GM12878 (cell line): ENCODE results near the gene AKAP13. TPM values are rescaled to one million over a fixed set of nuclear protein-coding genes. Genes with fewer than 3 reads are reported as not detected.

Experiments
- CHD1 ChIP-seq: IDR thresholded peaks from 2 replicates; pipeline ENCODE4 v1.6.1; 2012; ENCODE audit warnings: low read depth, low read length, improper control_type of control experiment
- CHD2 ChIP-seq: IDR thresholded peaks from 2 replicates; pipeline ENCODE4 v1.6.1; 2011; ENCODE audit warnings: low read depth, low read length, improper control_type of control experiment, borderline replicate concordance
- CUX1 ChIP-seq: IDR thresholded peaks from 2 replicates; pipeline ENCODE4 v1.6.1; 2012; ENCODE audit warnings: improper control_type of control experiment, low read depth, low read length; ENCODE audit not compliant: insufficient replicate concordance
- EP300 ChIP-seq, 2 experiments: fragments of 150-350 bp in 1 of 2; IDR thresholded peaks; 2 replicates each; pipeline ENCODE4 v1.6.1; 2011 to 2012; ENCODE audit warnings: low read depth in 2 of 2, low read length in 2 of 2, borderline replicate concordance in 1 of 2, improper control_type of control experiment in 1 of 2, inconsistent platforms in 1 of 2; ENCODE audit not compliant: control insufficient read depth in 1 of 2
- FOXM1 ChIP-seq: IDR thresholded peaks from 2 replicates; pipeline ENCODE4 v1.6.1; 2012; ENCODE audit warnings: low read depth, mild to moderate bottlenecking, inconsistent platforms, low read length, moderate library complexity
- IKZF1 ChIP-seq: fragments of 450-650 bp; conservative IDR thresholded peaks from 2 replicates; pipeline ENCODE4 v1.6.1; 2017; ENCODE audit warnings: antibody characterized with exemption, mild to moderate bottlenecking
- KAT2A ChIP-seq: conservative IDR thresholded peaks from 2 replicates; pipeline ENCODE4 v1.6.1; 2011; ENCODE audit warnings: low read depth, low read length; ENCODE audit not compliant: control insufficient read depth
- MAX ChIP-seq: IDR thresholded peaks from 2 replicates; pipeline ENCODE4 v1.6.1; 2012; ENCODE audit warnings: low read depth, low read length, improper control_type of control experiment
- MEF2B ChIP-seq: fragments of 450-650 bp; IDR thresholded peaks from 2 replicates; pipeline ENCODE4 v1.6.1; 2018; ENCODE audit warnings: mild to moderate bottlenecking, moderate library complexity; ENCODE audit not compliant: partially characterized antibody, poor library complexity, severe bottlenecking
- MYB ChIP-seq: fragments of 150-350 bp; IDR thresholded peaks from 2 replicates; pipeline ENCODE4 v1.6.1; 2014; ENCODE audit warnings: mild to moderate bottlenecking, low read depth, low read length, borderline replicate concordance
- NR2F1 ChIP-seq: fragments of 450-650 bp; conservative IDR thresholded peaks from 2 replicates; pipeline ENCODE4 v1.6.1; 2017; ENCODE audit warnings: mild to moderate bottlenecking
- PML ChIP-seq: IDR thresholded peaks from 2 replicates; pipeline ENCODE4 v1.6.1; 2012; ENCODE audit warnings: low read length, inconsistent platforms
- POLR2AphosphoS5 ChIP-seq: IDR thresholded peaks from 2 replicates; pipeline ENCODE4 v1.6.1; 2011; ENCODE audit warnings: mild to moderate bottlenecking, low read length, inconsistent platforms
- RAD21 ChIP-seq: IDR thresholded peaks from 2 replicates; pipeline ENCODE4 v1.6.1; 2011; ENCODE audit warnings: mild to moderate bottlenecking, low read depth, low read length, moderate library complexity; ENCODE audit not compliant: insufficient read depth
- RAD51 ChIP-seq: fragments of 450-650 bp; IDR thresholded peaks from 2 replicates; pipeline ENCODE4 v1.6.1; 2016; ENCODE audit warnings: moderate library complexity, mild to moderate bottlenecking, inconsistent platforms
- RCOR1 ChIP-seq: conservative IDR thresholded peaks from 2 replicates; pipeline ENCODE4 v1.6.1; 2012; ENCODE audit warnings: low read depth, low read length, improper control_type of control experiment
- SMARCA5 ChIP-seq: fragments of 450-650 bp; IDR thresholded peaks from 2 replicates; pipeline ENCODE4 v1.6.1; 2017; ENCODE audit warnings: mild to moderate bottlenecking
- YY1 ChIP-seq: IDR thresholded peaks from 2 replicates; pipeline ENCODE4 v1.6.1; 2011; ENCODE audit warnings: low read depth, mild to moderate bottlenecking, low read length
- ZBTB40 ChIP-seq: fragments of 450-650 bp; IDR thresholded peaks from 2 replicates; pipeline ENCODE4 v1.6.1; 2016; ENCODE audit warnings: mild to moderate bottlenecking, moderate library complexity, borderline replicate concordance
- ZSCAN29 ChIP-seq: fragments of 450-650 bp; IDR thresholded peaks from 2 replicates; pipeline ENCODE4 v1.6.1; 2017; ENCODE audit warnings: mild to moderate bottlenecking, moderate library complexity
- polyA plus RNA-seq, 11 experiments: library from polyadenylated mRNA; depleted of rRNA in 4 of 11; unstranded in 6 of 11; stranded (reverse) in 5 of 11; fragments of >200 nt; fragmentation: Nextera tagmentation in 4 of 11; fragmentation: Illumina TruSeq in 1 of 11; extraction: Ambion mirVana in 4 of 11; extraction: Trizol in 1 of 11; gene quantifications; 1 replicate in 1 of 11; 2 replicates in 10 of 11; pipeline versions ENCODE4 v1.2.1 to v1.2.3, GENCODE V29; 2011 to 2016; ENCODE audit warnings: inconsistent platforms in 2 of 11, missing spikeins in 2 of 11, low read depth in 1 of 11
- total RNA-seq, 4 experiments: library from RNA; depleted of rRNA in 3 of 4; stranded (reverse); fragments of >200 nt in 3 of 4; fragmentation: Illumina TruSeq in 1 of 4; extraction: Trizol in 1 of 4; gene quantifications; 2 replicates each; pipeline versions ENCODE4 v1.2.1 to v1.2.3, GENCODE V29; 2013 to 2021

Gene AKAP13
- total and polyA plus RNA-seq, 10 of the 15 experiments (the other 5 are each of a cell fraction or from before 2014, with no cell fraction given), result 14.4 to 74.9 (median 55.1) TPM

- peak; percentile 54 for TF ChIP-seq CUX1
- TF ChIP-seq MYB, result no peak
- peak; percentile 93 to 94 for TF ChIP-seq EP300 (IDR thresholded peaks at IDR 0.05; ENCODE audit: borderline replicate concordance in 1 of 2, control insufficient read depth in 1 of 2, low read depth in 2 of 2, low read length in 2 of 2)
- no peak for TF ChIP-seq ZSCAN29
- TF ChIP-seq YY1, result peak; percentile 68; the same call in 1 of the 2 replicates
- peak; percentile 92; the same call in 1 of the 2 replicates for TF ChIP-seq RCOR1
- TF ChIP-seq RAD51, result peak; percentile 93
- TF ChIP-seq PML, result 0 out of 2 replicates have a peak, but pooled peaks have one; percentile 21
- TF ChIP-seq CHD1, result no peak
- peak; percentile 32; the same call in 1 of the 2 replicates for TF ChIP-seq RAD21
- TF ChIP-seq NR2F1, result peak; percentile 94
- peak; percentile 93 for TF ChIP-seq IKZF1
- no peak for TF ChIP-seq POLR2AphosphoS5
- 0 out of 2 replicates have a peak, but pooled peaks have one; percentile 25 for TF ChIP-seq SMARCA5
- no peak for TF ChIP-seq KAT2A
- TF ChIP-seq CHD2, result peak; percentile 78; the same call in 1 of the 2 replicates
- TF ChIP-seq FOXM1, result peak; percentile 91
- peak; percentile 79 for TF ChIP-seq MAX
- peak; percentile 60 for TF ChIP-seq MEF2B
- no peak; the same call in 1 of the 2 replicates for TF ChIP-seq ZBTB40
Observed at GRCh38 chr15:85412956-85413854, 32.8 kb downstream of the AKAP13 start (continued).
